Raji (cell line): ENCODE data around the gene GATA2.

Experiments
- POLR2A ChIP-seq: IDR thresholded peaks from 2 replicates; pipeline ENCODE4 v1.6.1; 2011; ENCODE audit warnings: low read depth, low read length, control low read depth; ENCODE audit not compliant: insufficient read depth

GATA2 gene

GRCh38 chr3:128463354-128463753, 29.6 kb downstream of the GATA2 start:
- TF ChIP-seq POLR2A, result no peak

GRCh38 chr3:128462931-128463330, 30.1 kb downstream of the GATA2 start:
- no peak for TF ChIP-seq POLR2A

- TF ChIP-seq POLR2A, result no peak
These were observed 30.6 kb downstream of the GATA2 start for GRCh38 chr3:128462341-128462910.

GRCh38 chr3:128461731-128462130, 31.3 kb downstream of the GATA2 start:
- no peak for TF ChIP-seq POLR2A

- TF ChIP-seq POLR2A, result no peak
These were observed 33.6 kb downstream of the GATA2 start for GRCh38 chr3:128459461-128459820.

GRCh38 chr3:128458746-128459460, 34.1 kb downstream of the GATA2 start:
- no peak for TF ChIP-seq POLR2A

GRCh38 chr3:128457937-128458336, 35.1 kb downstream of the GATA2 start:
- no peak for TF ChIP-seq POLR2A

- no peak for TF ChIP-seq POLR2A
These were observed 36.0 kb downstream of the GATA2 start for GRCh38 chr3:128456776-128457715.

- TF ChIP-seq POLR2A, result no peak
These were observed 36.9 kb downstream of the GATA2 start for GRCh38 chr3:128455786-128456748.

- TF ChIP-seq POLR2A, result no peak
These were observed 37.9 kb downstream of the GATA2 start for GRCh38 chr3:128455116-128455515.

GRCh38 chr3:128454310-128454618, 38.7 kb downstream of the GATA2 start:
- TF ChIP-seq POLR2A, result no peak

- no peak for TF ChIP-seq POLR2A
These were observed 39.3 kb downstream of the GATA2 start for GRCh38 chr3:128453501-128454309.

- TF ChIP-seq POLR2A, result no peak
These were observed 40.2 kb downstream of the GATA2 start for GRCh38 chr3:128452678-128453275.

GRCh38 chr3:128452120-128452519, 40.9 kb downstream of the GATA2 start:
- TF ChIP-seq POLR2A, result no peak
